GM21367 (cell line): ENCODE data around the gene GRIN1.

Experiments used
- ATAC-seq: cut with Tn5 transposase; IDR thresholded peaks from one replicate; pipeline ENCODE4 v1.9.1; 2021; ENCODE audit not compliant: unreplicated experiment

GRIN1 gene

DNA sequence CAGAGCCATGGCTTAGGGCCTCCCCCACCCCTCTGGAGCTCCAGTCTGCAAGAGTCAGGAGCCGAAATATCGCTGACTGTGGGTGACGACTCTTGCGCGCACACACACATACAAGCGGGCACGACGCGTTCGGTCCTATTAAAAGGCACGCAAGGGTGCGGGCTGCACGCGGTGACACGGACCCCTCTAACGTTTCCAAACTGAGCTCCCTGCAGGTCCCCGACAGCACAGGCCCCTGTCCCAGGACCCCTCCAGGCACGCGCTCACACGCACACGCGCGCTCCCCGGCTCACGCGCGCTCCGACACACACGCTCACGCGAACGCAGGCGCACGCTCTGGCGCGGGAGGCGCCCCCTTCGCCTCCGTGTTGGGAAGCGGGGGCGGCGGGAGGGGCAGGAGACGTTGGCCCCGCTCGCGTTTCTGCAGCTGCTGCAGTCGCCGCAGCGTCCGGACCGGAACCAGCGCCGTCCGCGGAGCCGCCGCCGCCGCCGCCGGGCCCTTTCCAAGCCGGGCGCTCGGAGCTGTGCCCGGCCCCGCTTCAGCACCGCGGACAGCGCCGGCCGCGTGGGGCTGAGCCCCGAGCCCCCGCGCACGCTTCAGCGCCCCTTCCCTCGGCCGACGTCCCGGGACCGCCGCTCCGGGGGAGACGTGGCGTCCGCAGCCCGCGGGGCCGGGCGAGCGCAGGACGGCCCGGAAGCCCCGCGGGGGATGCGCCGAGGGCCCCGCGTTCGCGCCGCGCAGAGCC lies at the start of gene GRIN1:
TSS of gene GRIN1 (plus strand) at position 433 of the 746 bp plus-strand sequence. CDS start 333 bp downstream, outside the sequence.
- no peak for ATAC-seq

DNA sequence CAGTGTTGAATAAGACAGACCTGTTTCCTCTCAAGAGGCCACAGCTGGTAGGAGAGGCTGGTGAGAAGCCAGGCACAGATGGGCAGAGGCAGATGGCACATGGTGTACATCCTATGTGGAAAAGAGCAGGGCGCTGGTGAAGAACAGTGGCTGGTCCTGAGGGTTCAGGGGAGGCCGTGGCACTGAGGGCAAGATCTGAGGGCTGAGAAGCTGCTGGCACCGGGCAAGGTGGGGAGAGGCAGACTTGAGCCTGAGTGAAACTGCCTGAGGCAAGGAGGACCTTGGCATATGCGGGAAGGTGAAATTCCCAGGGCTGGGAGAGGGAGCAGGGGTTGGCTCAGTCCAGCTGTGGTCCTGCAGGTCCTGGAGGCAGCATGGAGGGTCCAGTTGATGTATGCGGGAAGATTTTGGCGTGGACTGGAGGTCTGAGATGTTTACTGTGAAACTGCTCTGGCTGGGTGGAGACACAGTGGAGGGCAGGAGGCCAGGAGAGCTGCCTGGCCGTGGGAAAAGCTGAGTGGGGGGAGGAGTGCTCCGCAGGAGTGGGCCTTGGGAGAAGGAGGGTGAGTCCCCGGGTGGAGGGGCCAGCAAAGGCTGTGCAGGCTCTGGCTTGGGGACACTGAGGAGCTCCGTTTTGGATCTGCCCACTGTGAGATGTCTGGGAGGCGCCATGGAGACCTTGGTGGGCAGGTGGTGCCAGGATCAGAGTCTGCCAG lies 49.6 kb upstream of the GRIN1 start:
- ATAC-seq = no peak

DNA sequence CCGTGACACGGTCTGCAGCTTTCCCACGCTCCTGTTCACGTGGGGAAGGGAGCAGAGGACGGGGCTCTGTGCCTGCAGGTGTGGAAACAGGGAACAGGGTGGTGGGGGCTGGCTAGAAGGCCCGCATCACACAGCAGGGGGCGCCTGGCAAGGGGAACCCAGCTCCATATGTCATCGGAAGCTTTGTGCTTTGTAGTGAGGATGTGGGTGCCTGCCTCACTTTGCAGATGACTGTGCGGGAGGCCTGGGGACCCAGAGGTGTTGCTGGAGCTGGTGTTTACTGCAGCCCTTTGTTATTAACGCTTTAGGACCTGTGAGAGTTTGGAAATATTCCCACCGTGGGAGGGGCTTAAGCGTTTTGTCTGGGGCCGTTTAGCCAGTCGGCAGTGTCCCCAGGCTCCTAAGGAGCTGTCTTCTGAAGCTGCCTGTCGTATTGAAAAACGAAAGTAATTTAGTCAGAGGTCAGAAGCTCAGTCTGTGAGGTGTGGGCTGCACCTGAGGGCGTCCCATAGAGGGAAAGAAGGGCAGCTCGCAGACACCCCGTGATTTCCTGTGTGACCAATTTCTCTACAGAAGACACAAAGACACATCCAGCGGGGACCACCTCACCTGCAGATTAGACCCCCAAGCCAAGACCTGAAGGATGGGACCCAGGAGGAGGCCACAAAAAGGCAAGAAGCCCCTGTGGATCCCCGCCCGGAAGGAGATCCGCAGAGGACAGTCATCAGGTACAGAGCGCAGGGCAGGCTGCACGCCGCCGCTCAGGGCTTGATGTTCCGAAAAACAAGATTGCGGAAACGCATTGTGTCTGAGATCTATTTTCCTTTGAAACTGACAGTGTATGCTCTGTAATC lies 43.1 kb upstream of the GRIN1 start:
- ATAC-seq = peak; percentile 57

DNA sequence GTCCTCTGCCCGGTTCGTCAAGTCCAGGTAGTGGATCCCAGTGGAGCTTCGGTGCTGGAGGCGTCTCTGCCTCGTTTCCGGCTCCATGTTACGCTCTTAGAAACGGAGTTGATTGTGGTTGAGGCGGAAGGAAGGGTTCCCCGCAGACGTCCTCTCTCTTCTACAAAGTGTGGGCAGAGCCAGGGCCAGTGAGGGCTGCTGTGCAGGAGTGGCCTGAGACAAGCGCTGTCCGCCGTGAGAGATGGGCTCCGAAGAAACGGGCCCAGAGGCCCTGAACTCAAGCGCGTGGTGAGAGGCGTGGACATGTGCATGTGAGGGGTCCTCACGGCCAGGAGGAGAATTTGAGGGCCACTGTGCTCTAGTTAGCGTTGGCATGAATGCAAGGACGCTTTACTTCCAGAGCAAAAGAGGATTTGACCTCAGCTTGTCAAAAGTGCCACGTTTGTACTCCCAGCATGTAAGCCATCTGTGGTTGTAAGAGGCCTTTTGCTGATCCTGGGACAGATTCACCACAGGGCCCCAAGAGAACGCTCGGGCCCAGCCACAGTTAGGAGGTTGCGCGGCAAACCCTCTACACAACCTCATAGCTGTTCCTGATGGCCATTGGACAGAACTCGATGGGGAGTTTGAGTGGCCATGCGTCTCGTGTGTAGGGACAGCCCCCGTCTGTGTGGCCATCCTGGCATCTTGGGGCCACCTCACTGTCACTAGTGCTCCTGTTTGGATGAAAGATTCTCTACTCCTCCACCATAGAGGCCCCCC lies 42.0 kb upstream of the GRIN1 start:
- no peak for ATAC-seq

DNA sequence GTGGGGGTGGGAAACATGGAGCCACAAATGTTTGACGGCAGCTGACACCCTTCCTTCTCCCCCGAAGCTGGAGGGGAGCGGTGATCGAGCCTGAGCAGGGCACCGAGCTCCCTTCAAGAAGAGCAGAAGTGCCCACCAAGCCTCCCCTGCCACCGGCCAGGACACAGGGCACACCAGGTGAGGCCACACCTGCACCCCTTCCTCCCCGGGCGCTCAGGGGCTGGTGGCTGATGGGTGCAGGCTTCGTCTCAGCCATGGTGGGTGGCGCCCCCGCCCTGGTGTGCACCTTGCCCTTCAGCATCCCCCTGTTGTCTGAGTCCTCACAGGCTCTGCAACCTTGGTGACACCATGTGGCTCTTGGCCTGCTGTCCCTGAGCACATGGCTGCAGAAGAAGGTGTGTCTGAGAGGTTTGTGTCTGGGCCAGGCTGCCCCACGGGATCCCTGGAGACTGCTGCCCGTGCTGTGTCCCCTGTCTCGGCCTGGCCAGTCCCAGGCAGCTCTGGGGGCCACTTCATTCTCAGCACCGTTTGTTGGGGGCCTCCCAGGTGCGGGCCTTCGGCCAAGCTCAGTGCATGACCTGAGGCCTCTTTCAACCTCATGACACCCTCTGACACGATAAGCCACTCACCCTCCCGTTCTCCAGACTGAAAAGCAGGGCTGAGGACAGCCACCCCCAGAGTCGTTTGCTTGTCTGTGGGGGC lies 41.0 kb upstream of the GRIN1 start:
- ATAC-seq = no peak

DNA sequence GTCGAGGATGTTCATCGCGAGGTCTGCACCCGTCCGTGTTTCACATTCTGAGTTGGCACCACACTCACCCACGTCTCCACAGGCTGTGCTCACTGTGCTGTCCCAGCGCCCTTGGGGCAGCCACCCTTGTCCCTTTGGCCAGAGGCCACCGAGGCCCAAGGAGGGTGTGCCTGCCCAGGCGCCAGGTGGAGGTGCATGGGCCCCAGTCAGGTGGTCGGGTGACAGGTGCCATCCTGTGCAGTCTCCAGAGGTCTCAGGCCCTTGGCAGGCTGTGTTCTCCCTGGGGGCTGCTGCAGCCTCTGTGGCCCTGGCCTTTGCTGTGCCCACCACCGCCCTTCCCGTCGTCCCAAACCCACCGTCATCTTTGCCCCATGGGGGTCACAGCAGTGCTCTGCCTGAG lies 39.7 kb upstream of the GRIN1 start:
- no peak for ATAC-seq

DNA sequence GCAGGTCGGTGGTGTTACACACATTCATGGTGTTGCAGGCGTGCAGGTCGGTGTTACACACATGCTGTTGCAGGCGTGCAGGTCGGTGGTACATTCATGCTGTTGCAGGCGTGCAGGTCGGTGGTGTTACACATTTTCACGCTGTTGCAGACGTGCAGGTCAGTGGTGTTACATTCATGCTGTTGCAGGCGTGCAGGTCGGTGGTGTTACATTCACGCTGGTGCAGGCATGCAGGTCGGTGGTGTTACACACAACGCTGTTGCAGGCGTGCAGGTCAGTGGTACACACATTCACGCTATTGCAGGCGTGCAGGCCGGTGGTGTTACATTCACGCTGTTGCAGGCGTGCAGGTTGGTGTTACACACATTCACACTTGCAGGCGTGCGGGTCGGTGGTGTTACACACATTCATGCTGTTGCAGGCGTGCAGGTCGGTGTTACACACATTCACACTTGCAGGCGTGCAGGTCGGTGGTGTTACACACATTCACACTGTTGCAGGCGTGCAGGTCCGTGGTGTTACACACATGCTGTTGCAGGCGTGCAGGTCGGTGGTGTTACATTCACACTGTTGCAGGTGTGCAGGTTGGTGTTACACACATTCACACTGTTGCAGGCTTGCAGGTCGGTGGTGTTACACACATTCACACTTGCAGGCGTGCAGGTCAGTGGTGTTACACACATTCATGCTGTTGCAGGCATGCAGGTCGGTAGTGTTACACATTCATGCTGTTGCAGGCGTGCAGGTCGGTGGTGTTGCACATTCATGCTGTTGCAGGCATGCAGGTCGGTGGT lies 35.6 kb upstream of the GRIN1 start:
- ATAC-seq = no peak

DNA sequence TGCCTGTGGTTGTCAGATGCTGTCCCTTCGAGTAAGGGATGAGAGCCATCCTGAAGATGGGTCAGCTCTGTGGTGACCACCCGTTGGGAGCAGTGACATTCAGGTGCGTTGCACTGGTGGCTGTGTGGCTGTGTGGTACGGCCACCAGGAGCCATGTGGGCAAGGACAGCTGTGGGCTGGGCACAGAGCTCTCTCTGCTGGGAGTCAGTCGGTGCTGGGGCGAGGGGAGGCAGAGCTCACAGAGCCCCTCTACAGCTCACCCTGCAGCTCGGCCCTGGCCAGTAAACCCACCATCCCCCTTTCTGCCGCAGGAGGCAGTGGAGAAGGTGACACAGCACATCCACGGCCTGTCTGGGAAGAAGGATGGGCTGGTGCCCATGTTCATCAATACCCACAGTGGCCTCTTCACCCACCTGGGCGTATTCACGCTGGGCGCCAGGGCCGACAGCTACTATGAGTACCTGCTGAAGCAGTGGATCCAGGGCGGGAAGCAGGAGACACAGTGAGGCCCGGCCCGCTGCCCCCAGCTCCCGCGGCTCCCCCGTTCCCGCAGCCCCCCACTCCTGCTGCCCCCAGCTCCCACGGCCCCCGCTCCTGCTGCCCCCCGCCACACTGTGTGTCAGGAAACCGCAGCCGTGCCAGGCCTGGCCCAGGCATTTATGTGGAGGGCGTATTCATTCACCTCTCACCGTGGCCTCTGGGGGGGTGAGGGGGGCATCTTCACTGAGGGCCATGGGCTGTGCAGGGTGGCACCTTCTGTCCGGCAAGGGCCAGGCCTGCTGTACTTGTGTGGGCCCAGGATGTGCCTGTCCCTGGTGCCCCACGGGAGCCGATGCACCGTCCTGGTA lies 32.9 kb upstream of the GRIN1 start:
- ATAC-seq = no peak

DNA sequence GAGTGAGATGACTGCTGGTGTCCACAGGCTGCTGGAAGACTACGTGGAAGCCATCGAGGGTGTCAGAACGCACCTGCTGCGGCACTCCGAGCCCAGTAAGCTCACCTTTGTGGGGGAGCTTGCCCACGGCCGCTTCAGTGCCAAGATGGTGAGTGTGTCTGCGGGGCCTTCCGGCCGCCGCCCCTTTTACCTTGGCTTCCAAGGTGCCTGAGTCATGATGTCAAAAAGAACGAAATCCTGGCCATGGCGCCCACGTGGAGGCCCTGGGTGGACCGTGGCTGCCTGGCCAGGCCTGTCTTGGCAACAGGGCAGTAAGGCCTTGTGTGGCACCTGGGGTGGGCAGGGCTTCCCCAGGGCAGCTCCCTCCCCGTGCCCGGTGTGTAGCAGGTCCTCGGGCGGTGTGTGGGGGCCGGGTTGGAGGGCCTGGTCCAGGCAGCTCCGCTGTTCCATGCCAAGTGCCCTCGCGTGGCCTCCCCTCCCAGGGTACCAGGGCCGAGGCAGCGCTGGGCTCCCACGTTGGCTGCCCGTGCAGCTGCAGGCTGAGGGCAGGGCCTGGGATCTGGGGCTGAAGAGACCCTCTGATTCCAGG lies 32.2 kb upstream of the GRIN1 start:
- ATAC-seq = no peak

DNA sequence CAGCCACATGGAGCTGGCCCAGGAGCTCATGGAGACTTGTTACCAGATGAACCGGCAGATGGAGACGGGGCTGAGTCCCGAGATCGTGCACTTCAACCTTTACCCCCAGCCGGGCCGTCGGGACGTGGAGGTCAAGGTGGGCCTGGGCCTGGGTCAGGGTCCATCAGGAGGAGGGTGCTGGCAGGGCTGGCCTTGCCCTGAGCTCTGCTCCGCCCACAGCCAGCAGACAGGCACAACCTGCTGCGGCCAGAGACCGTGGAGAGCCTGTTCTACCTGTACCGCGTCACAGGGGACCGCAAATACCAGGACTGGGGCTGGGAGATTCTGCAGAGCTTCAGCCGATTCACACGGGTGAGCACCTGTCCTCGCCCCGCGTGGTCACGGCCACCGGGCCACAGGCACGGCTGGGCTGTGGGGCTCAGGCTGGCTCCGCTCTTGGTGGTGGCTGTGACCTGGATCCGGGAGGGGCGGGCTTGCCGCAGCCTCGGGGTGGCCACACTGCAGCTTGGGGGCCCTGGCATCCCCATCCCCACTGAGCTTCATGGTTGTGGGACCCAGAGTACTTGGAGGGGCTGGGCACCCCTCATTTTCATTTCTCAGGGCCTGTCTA lies 31.5 kb upstream of the GRIN1 start:
- no peak for ATAC-seq

DNA sequence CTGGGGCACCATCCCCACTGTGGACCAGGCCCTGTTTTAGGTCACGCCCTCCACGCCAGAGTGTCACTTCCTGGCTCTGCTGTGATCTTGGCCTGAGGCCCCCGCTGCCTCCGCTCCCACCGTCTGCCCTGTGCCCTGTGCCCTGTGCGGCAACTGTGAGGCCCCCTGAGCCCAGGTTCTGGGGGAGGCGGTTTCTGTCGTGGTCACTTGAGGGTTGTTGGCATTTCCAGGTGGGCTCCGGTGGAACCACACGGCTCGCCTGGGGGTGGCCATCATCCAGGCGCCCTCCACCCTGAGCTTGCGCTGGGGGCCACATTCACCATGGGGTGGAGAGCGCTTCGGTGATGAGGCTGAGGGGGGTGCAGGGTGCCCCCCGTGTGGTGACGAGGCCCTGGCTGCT lies 31.0 kb upstream of the GRIN1 start:
- no peak for ATAC-seq

DNA sequence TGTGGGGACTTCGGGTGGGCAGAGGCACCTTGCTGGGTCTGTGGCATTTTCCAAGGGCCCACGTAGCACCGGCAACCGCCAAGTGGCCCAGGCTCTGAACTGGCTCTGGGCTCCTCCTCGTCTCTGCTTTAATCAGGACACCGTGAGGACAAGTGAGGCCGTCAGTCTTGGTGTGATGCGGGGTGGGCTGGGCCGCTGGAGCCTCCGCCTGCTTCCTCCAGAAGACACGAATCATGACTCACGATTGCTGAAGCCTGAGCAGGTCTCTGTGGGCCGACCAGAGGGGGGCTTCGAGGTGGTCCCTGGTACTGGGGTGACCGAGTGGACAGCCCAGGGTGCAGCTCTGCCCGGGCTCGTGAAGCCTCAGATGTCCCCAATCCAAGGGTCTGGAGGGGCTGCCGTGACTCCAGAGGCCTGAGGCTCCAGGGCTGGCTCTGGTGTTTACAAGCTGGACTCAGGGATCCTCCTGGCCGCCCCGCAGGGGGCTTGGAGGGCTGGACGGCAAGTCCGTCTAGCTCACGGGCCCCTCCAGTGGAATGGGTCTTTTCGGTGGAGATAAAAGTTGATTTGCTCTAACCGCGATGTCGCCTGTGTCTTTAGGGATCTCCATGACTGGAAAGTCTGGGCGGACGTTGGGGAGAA lies 30.2 kb upstream of the GRIN1 start:
- ATAC-seq = no peak

DNA sequence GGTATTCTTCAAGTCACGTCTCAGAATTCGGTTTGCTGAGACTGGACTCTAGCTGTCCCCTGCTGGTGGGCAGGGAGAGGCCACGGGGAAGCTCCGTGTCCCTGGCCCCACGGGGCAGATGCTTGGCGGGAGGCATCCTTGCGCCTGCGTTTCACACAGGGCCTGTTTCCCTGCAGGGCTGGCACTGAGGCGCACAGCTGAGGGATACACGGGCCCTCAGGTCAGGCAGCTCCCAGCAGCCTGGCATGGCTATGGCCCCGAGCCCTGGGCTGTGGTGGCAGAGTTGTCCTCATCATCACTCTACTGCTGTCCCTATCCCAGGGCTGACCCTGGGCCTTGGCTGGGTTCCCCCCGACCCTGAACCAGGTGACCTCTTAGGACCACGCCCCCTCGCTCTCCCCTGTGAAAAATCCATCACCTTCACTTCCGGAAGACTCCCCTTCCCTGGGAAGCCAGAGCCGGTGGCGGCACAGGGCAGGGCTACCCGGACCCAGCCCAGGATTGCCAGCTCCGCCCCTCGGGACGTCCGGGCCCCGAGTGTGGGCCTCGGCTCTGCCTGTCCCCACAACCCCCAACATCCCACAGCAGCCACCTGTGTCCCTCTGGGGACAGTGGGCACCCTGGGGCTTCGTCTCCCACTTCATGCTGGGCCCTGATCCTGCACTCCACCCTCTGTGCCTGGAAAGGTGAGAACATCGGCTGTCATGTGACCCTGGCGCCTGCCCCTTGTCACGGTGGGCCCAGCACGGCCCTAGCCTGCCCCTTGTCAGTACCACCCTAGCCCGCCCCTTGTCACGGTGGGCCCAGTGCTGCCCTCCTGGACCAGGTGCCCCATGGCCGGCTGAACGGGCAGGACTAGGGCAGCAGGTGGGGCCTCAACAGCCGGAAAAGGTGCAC lies 29.5 kb upstream of the GRIN1 start:
- no peak for ATAC-seq

DNA sequence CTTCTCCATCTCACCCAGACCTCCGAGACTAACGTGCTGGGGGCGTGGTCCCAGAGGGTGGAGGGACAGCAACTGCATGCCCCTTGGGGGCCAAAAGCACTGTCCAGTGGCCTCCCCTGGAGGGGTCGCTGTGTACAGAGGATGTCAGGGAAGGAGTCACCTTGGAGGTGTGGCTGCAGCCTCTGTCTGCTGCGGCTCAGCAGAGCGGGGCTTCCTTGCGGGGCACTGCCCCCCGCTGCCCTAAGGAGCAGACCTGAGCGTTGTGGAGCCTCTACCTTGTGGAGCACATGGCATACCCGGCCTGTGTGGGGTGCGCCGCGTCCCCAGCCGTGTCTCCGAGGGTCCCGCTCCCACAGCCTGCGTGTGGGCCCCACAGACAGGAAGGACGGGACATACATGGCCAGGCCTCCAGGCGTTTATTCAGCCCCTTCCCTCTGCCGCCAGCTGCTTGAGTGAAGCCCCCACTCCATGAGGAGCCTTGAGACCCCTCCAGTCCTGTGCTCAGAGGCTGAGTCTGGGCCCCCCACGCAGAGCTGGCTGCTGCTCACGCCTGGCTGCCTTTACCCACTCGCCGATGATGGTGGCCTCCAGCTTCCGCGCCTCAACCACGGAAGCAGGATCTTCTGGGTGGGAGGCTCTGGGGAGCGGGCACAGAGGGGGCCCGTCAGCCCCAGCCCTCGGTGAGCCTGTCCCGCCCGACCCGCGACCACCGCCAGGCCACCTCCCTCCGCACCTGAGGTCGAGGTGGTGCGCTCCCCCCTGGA lies 28.6 kb upstream of the GRIN1 start:
- no peak for ATAC-seq

DNA sequence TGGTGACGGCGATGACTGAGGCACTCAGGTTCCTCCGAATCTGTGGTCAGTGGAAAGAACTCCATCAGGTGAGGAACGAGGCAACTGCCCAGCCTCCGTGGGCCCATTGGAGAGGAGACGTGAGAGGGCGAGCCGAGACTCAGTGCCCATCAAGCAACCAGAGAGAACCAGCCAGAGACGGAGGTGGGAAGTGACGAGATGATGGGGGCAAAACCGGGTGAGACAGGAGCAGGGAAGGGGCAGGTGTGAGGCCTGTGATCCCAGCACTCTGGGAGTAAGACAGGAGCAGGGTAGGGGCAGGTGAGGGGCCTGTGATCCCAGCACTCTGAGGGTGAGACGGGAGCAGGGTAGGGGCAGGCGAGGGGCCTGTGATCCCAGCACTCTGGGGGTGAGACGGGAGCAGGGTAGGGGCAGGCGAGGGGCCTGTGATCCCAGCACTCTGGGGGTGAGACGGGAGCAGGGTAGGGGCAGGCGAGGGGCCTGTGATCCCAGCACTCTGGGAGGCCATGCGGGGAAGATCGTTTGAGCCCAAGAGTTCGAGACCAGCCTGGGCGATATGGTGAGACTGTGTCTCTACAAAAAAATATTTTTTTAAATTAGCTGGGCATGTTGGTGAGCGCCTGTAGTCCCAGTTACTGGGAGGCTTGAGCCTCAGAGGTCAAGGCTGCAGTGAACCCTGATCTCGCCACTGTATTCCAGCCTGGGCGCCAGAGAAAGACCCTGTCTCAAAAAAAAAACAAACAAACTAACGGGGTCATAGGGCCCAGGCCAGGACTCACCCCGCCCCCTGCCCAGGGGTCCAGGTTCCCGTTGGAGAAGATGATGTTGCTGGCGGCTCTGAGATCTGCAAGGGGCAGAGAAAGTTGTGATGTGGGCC lies 27.8 kb upstream of the GRIN1 start:
- ATAC-seq = no peak
